ENCODE data around the gene BMP4.
A peak's percentile ranks its signal among the peaks of the same experiment; 100 is the strongest.

BMP4 gene

DNA sequence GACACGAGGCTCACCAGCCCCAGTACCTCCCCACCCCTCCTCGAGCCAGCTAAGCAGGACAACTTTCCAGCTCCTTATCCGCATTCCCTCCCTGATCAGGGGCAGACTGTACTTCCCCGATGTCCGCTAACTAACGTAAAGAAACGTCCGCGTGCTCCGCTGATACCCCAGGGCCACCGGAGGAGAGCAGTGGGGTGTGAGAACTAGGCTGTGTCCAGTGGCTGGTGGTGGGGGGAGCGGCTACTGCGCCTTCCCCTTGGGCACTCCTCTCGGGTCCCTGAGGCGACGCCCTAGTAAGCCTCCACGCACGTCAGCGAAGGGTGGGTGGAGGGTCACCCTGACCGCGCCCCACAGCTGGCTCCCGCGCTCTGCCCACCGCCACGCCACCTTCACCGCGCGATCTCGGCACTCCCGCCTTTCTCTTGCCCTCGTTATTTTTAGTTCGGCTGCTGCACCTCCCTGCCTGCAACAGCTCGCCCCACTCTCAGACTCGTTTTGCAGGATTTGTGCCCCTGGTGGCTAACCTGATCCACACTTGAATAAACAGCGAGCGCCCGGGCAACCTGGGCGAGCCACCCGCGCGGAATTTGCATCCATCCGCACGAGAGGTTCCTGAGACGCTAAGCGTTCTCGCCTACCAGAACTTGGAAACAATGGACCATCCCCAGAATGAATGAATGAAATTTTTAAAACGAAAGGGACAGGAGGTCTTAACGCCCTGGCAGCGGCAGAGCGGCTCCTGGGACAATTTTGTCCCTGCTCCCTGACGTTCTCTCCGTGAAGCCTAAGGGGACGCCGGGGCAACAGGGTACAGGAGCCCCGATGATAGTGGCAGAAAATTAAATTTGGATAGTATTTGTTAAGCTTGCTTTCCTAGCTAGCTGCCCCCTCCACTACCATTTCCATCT lies 6.9 kb upstream of the BMP4 start:
- DNase-seq, result peak in 1 of 6 experiments; percentile 7

- DNase-seq, result no peak
Measured at GRCh38 chr14:53962953-53963319, 6.3 kb upstream of the BMP4 start.

DNA sequence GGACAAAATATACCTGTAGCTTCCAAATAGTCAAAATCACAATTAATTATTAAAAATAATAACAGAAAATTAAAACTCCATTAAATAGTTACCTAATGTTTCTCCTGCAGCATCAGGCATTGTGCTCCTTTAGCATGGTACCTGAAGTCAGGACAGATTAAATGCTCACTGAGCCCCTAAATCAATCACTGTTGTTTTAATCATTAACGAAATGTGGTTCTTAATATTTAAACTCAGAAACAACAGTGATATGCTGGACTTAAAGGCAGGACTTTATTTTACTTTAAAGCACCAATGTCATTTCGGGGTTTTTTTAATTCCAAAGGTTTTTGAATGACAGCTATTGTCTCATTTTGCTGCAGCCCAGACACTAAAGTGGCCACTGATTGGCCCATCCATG lies 2.0 kb upstream of the BMP4 start:
- no peak for DNase-seq

- DNase-seq, result no peak
Measured at GRCh38 chr14:53957739-53958138, 1.1 kb upstream of the BMP4 start.

GRCh38 chr14:53955671-53956426 lies 776 bp downstream of the BMP4 start:
- DNase-seq, result no peak

- DNase-seq, result no peak
Measured at GRCh38 chr14:53955229-53955556, 1.4 kb downstream of the BMP4 start.

DNA sequence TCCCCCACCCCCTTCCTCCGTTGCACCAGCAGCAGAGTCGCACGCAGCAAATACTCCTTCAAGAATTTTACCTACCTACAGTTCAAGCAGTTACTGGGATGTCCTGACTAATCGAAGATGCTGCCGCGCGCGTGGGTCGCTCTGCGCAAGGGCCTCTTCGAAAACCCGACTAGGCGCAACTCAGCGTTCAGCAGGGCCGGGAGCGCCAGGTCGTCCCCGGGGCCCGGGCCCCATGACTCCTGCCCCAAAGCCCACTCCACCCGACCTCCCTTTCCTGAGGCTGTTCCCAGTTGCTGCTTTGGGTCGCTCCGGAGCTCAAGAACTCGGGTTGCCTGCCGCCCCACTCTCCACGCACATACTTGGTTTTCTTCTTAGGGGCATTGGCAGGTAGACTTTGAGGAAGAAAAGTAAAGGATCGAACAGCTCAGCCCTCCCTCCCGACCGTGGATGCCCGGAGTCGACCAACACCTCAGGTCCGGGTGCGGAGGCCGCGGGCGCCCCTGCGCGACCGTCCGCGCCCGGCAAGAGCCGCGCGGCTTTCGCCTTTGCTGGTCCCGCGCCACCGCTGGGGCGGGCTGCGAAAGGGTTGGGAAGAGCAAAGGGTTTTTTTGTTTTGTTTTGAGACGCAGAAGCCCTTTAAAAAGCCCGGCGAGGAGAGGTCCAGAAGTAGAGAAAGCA lies 1.9 kb downstream of the BMP4 start:
- no peak for DNase-seq

DNA sequence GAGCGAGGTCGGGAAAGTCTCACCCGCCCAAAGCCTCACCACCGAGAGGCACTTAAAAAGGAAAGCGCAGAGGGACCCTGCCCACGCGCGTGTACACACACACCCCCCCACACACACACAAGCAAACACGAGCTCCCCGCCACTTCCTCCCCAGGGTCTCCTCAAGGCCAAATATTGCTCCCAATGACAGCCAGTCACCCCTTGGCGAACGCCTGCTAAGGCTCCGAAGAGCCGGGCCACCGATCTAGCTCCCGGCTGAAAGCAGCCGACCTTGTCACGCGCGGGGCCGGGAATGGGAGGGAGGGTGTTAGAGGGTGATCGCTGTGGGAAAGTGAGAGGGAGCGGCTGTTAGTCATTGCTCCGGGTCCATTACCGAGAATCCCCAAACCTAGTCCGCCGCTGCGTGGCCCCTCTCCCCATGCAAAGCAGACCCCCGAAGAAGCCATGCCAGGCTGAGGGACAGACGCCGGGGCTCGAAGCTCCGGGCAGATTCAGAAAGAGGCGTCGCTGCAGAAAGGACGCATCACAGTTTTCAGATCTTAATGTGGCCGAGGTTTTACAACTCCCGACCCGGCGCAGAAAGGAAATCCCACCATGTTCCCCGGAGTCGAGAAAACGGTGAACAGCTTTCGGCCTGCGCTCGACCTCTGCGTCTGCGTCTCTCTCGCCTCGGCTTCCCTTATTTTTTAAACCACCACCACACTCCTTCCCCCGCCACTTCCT lies 2.6 kb downstream of the BMP4 start:
- no peak for DNase-seq

DNA sequence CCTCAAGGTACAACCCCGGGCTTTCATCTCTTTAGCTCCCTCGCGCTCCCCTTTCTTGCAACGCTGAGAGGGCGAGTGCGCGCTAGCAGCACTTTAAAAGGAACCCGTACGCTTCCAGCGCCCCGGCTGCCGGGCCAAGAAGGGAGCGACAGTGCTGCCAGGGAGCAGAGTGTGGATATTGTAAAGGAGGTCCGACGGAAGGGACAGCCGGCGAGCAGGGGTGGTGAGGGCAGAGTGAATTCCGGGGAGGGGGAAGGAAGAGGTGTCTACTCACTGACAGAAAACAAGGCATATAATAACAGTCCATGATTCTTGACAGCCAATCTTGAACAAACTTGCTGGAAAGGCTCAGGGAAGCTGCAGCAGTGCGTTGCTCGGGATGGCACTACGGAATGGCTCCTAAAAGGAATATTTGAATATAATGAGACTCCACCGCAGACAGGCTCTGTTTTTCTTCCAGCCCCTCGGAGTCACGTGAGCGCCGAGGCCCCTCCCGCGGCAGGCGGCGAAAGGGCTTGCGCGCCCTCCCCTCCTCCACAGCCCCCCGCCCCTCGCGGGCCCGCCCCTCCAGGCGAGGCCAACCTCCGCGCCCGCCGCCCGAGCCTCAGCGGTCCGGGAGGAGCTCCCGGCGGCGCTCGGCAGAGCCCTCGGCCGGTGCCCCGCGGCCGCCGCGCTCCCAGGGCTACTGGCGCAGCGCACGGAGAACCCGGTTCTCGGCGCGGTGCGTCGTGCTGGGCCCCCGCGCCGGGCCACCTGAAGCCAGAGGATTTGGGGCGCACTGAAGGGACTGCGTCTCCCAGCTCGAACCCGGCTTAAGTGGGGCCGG lies 3.4 kb downstream of the BMP4 start:
- DNase-seq, result peak in 2 of 6 experiments; percentile 17 to 22

- no peak for DNase-seq
Measured at GRCh38 chr14:53952533-53952932, 4.1 kb downstream of the BMP4 start.

DNA sequence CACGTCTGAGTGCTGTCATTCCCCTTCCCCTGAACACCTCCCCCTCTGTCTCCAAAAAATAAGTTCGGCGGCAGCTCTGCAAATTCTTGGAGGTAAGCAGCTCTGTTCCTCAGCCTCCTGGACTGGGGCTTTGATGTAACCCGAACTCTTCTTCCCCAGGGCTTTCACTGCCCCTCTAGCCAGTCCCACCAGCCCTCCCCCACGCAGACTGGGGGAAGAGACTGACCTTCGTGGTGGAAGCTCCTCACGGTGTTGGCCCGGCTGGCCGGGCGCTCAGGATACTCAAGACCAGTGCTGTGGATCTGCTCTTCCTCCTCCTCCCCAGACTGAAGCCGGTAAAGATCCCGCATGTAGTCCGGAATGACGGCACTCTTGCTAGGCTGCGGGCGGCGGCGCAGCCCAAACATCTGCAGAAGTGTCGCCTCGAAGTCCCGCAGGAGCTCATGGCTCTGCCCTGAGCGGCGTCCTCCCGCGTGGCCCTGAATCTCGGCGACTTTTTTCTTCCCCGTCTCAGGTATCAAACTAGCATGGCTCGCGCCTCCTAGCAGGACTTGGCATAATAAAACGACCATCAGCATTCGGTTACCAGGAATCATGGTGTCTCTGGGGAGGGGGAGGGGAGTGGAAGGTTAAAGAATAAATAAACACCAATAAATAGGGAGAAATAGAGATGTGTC lies 4.9 kb downstream of the BMP4 start:
- no peak for DNase-seq

DNA sequence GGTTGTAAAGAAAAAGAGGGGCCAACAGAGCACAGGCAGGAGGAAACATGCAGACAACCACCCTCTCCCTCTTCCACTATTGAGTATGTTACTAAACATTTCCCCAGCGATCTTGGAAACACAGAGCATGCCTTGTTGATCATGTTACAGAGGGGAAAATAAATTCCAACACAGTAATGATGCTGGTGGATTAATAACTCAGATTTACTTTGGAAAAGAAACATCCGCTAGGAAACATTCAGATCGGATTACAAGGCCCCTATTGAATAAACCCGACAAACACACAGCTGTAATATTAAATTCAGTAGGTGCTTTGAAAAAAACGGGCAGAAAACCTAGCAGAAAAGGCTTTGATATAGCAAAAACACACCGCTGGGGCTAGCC lies 5.4 kb downstream of the BMP4 start:
- no peak for DNase-seq

GRCh38 chr14:53950031-53950793 lies 6.4 kb downstream of the BMP4 start:
- DNase-seq, result no peak

DNA sequence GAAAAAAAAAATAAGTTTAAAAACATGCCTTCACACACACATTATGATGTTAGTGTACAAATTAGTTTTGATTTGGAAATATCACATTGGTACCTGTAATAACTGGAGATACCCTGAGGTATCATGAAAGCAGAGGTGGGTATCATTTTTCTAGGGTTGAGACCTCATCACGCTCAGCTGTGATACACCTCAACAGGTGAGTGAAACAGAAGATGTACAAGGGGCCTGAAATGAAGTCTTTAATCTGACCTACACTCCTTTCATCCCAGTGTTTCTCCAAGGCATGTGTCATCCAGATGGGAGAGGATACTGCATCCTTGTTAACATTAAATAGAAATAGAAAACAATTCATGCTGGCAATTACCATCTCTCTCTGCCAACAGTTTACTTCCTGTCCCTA lies 7.4 kb downstream of the BMP4 start:
- no peak for DNase-seq

GRCh38 chr14:53948205-53948884 lies 8.3 kb downstream of the BMP4 start:
- no peak for DNase-seq

- no peak for DNase-seq
Measured at GRCh38 chr14:53947452-53948204, 9.0 kb downstream of the BMP4 start.

- no peak for DNase-seq
Measured at GRCh38 chr14:53947094-53947445, 9.6 kb downstream of the BMP4 start.

DNA sequence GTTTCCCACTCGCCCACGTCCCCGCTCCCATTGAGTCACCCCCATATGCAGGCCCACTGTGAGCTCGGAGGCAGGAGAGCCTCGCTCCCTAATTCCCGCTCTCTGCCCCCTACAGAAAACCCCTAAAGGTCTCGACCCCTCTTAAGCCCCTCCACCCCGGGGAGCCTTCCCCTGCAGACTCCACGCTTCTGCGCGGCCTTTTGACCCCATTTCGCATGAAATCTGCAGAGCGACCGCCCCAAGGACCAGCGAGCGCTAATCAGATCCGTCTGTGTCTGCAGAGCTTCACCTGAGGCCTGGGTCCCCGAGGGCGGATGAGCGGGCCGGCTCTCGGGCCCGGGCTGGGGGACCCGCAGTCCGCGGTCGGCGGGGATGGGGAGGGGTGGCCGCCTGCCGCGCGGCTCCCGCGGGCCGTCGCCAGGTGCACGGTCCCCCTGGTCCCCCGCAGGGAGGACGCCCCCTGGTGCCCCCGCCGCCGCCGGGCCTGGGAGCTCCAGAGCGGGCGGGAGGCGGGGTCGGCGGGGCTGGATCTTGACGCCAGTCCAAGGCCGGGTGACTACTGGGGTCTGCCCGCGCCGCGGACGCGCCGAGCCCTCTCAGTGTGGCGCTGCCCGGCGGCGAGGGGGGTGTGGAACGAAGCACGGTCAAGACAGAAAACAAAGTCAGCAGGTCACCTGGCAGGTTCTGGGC lies 10.1 kb downstream of the BMP4 start:
- no peak for DNase-seq

- DNase-seq, result no peak
Measured at GRCh38 chr14:53946071-53946403, 10.6 kb downstream of the BMP4 start.
